CD4-positive, alpha-beta memory T cell (primary cell): Measurements from ENCODE around the gene DMRTB1. TPM values are rescaled to one million over a fixed set of nuclear protein-coding genes. Genes with fewer than 3 reads are reported as not detected.

Experiments used
- CTCF ChIA-PET: fragments of 350-600 bp; sonication (Branson Sonifier 250); formaldehyde crosslinking; loops from one replicate; lab custom pipeline; 2021; ENCODE audit warnings: inconsistent platforms; ENCODE audit not compliant: partially characterized antibody; lab: Charles Lee
- POLR2A ChIA-PET: fragments of 350-600 bp; sonication (Branson Sonifier 250); formaldehyde crosslinking; loops from one replicate; lab custom pipeline; 2021; ENCODE audit not compliant: partially characterized antibody; lab: Charles Lee
- DNase-seq, 5 donors: peaks; one replicate each; pipeline versions ENCODE4 v3.0.0 to v3.0.0-alpha.2; 2020 to 2022; ENCODE audit warnings: mixed read lengths in 1 of 5
- H3K27ac ChIP-seq: one replicate; pipeline ENCODE4 v1.7.0; 2013; ENCODE audit warnings: low read depth, low read length
- H3K27me3 ChIP-seq: 2 replicates; pipeline ENCODE4 v1.7.0; 2013; ENCODE audit warnings: mild to moderate bottlenecking, low read length, moderate library complexity; ENCODE audit not compliant: insufficient read depth
- H3K36me3 ChIP-seq: 2 replicates; pipeline ENCODE4 v1.7.0; 2013; ENCODE audit warnings: mild to moderate bottlenecking, low read length, moderate library complexity; ENCODE audit not compliant: insufficient read depth
- H3K4me1 ChIP-seq: 2 replicates; pipeline ENCODE4 v1.7.0; 2013; ENCODE audit warnings: mild to moderate bottlenecking, low read length, moderate library complexity; ENCODE audit not compliant: insufficient read depth
- H3K4me3 ChIP-seq, 2 donors: one replicate each; pipeline ENCODE4 v1.7.0; 2013; ENCODE audit warnings: low read length in 2 of 2, mild to moderate bottlenecking in 1 of 2
- H3K9me3 ChIP-seq, 2 donors: one replicate each; pipeline ENCODE4 v1.7.0; 2013; ENCODE audit warnings: low read length in 2 of 2, control low read depth in 1 of 2; ENCODE audit not compliant: control insufficient read depth in 1 of 2
- H3K27ac Mint-ChIP-seq, 7 donors: one replicate each; pipeline ENCODE4 v1.8.0; 2020 to 2021; ENCODE audit warnings: mixed read lengths in 7 of 7, mild to moderate bottlenecking in 6 of 7, inconsistent platforms in 3 of 7, moderate library complexity in 3 of 7
- H3K27me3 Mint-ChIP-seq, 2 donors: one replicate each; pipeline ENCODE4 v1.8.0; 2020 to 2021; ENCODE audit warnings: mixed read lengths in 2 of 2
- H3K36me3 Mint-ChIP-seq, 2 donors: one replicate each; pipeline ENCODE4 v1.8.0; 2020 to 2021; ENCODE audit warnings: mixed read lengths in 2 of 2, inconsistent platforms in 1 of 2, mild to moderate bottlenecking in 1 of 2
- H3K4me1 Mint-ChIP-seq, 4 donors: one replicate each; pipeline ENCODE4 v1.8.0; 2020 to 2021; ENCODE audit warnings: mixed read lengths in 4 of 4, mild to moderate bottlenecking in 1 of 4
- H3K4me3 Mint-ChIP-seq, 8 donors: one replicate each; pipeline ENCODE4 v1.8.0; 2020 to 2021; ENCODE audit warnings: mixed read lengths in 8 of 8, mild to moderate bottlenecking in 7 of 8, moderate library complexity in 6 of 8, inconsistent platforms in 3 of 8
- H3K9me3 Mint-ChIP-seq, 8 donors: one replicate each; pipeline ENCODE4 v1.8.0; 2020 to 2021; ENCODE audit warnings: mixed read lengths in 8 of 8, mild to moderate bottlenecking in 5 of 8, inconsistent platforms in 3 of 8, moderate library complexity in 1 of 8
- intact Hi-C: fragments of 100-400 bp; cut with micrococcal nuclease; formaldehyde crosslinking; loops from one replicate; pipeline ENCODE4 v1.15.1; 2023
- polyA plus RNA-seq, 2 donors: library from polyadenylated mRNA; unstranded; fragments of 300-500 nt; fragmentation: Illumina TruSeq; gene quantifications; one replicate each; pipeline ENCODE4 v1.2.3, GENCODE V29; 2021
- total RNA-seq, 2 experiments: library from RNA; stranded (reverse); gene quantifications; one replicate each; pipeline ENCODE4 v1.2.3, GENCODE V29; 2021

Gene DMRTB1
- total and polyA plus RNA-seq, 4 experiments from 2014 or later: not detected

- intact Hi-C loops: loop anchor here (1.0 to 5.0 kb wide), 2 partner anchors 197 to 208 kb away; no protein-coding TSS in a partner anchor
- Histone ChIP-seq H3K4me3 (no peak overlapping the region), H3K9me3 (no peaks in the 10 kb centered on the region), H3K27ac (no peak overlapping the region), H3K4me1 (no peaks in the 10 kb centered on the region), H3K27me3 (no peaks in the 10 kb centered on the region), H3K36me3 (no peaks in the 10 kb centered on the region)
- Mint-ChIP-seq H3K4me3 (peak overlapping the region in 1 of 8 donors; percentile 58), H3K4me1 (peaks cover 0 to 10% (median 5%) of the 10 kb centered on the region in 4 donors), H3K9me3 (no peaks in the 10 kb centered on the region), H3K27me3 (peaks cover 17 to 18% of the 10 kb centered on the region in 2 donors), H3K36me3 (no peaks in the 10 kb centered on the region), H3K27ac (no peak overlapping the region)
- ChIA-PET POLR2A (no interaction called here), CTCF (interaction anchor here (0.7 to 1.7 kb wide), 7 partner anchors 13 to 266 kb away, joined by 3 to 8 read pairs (median 3); no protein-coding TSS in a partner anchor)
- DNase-seq: peak in 4 of 5 donors; percentile 34 to 39 (median 38)
Observed at GRCh38 chr1:53485478-53486394, 26.5 kb downstream of the DMRTB1 start.

GRCh38 chr1:53486395-53487026 lies 27.3 kb downstream of the DMRTB1 start:
- intact Hi-C loops: loop anchor here (5.0 kb wide), 1 partner anchor 209 kb away; no protein-coding TSS in a partner anchor
- CTCF ChIA-PET: interaction anchor here (0.7 to 1.5 kb wide), 4 partner anchors 14 to 265 kb away, joined by 3 to 8 read pairs (median 3); no protein-coding TSS in a partner anchor

GRCh38 chr1:53490351-53490750 lies 31.2 kb downstream of the DMRTB1 start:
- CTCF ChIA-PET: interaction anchor here (1.1 kb wide), 1 partner anchor 24 kb away, joined by 4 read pairs; no protein-coding TSS in a partner anchor
- no peaks in the 10 kb centered on the region for H3K9me3 ChIP-seq
- no peak overlapping the region for H3K27ac Mint-ChIP-seq
- no peaks in the 10 kb centered on the region for H3K36me3 ChIP-seq
- H3K4me1 ChIP-seq: no peaks in the 10 kb centered on the region
- H3K4me1 Mint-ChIP-seq: peaks cover 0 to 4% (median 3%) of the 10 kb centered on the region in 4 donors
- no peak overlapping the region for H3K4me3 Mint-ChIP-seq
- POLR2A ChIA-PET: no interaction called here
- no peak overlapping the region for H3K4me3 ChIP-seq
- peaks cover 14 to 18% of the 10 kb centered on the region in 2 donors for H3K27me3 Mint-ChIP-seq
- intact Hi-C loops: no loop called here
- DNase-seq: no peak
- no peaks in the 10 kb centered on the region for H3K27me3 ChIP-seq
- H3K27ac ChIP-seq: no peak overlapping the region
- no peaks in the 10 kb centered on the region for H3K9me3 Mint-ChIP-seq
- H3K36me3 Mint-ChIP-seq: no peaks in the 10 kb centered on the region

More at GRCh38 chr1:53486395-53487026, 27.3 kb downstream of the DMRTB1 start:
- Mint-ChIP-seq H3K4me1 (peaks cover 0 to 10% (median 5%) of the 10 kb centered on the region in 4 donors), H3K4me3 (no peak overlapping the region), H3K27ac (no peak overlapping the region), H3K36me3 (no peaks in the 10 kb centered on the region), H3K27me3 (peaks cover 17 to 22% of the 10 kb centered on the region in 2 donors), H3K9me3 (no peaks in the 10 kb centered on the region)
- Histone ChIP-seq H3K27ac (no peak overlapping the region), H3K9me3 (no peaks in the 10 kb centered on the region), H3K36me3 (no peaks in the 10 kb centered on the region), H3K4me1 (no peaks in the 10 kb centered on the region), H3K4me3 (no peak overlapping the region), H3K27me3 (no peaks in the 10 kb centered on the region)
- POLR2A ChIA-PET: no interaction called here
- DNase-seq: no peak

- Histone ChIP-seq H3K27me3 (no peaks in the 10 kb centered on the region), H3K9me3 (no peaks in the 10 kb centered on the region), H3K27ac (no peak overlapping the region), H3K4me3 (no peak overlapping the region), H3K36me3 (no peaks in the 10 kb centered on the region), H3K4me1 (no peaks in the 10 kb centered on the region)
- no peaks in the 10 kb centered on the region for H3K4me1 Mint-ChIP-seq
- no peak overlapping the region for H3K27ac Mint-ChIP-seq
- peaks cover 1 to 4% of the 10 kb centered on the region in 2 donors for H3K27me3 Mint-ChIP-seq
- DNase-seq: no peak
- ChIA-PET POLR2A (no interaction called here), CTCF (interaction anchor here (0.9 kb wide), 1 partner anchor 258 kb away, joined by 4 read pairs; no protein-coding TSS in a partner anchor)
- H3K4me3 Mint-ChIP-seq: no peak overlapping the region
- no peaks in the 10 kb centered on the region for H3K36me3 Mint-ChIP-seq
- intact Hi-C loops: no loop called here
- H3K9me3 Mint-ChIP-seq: no peaks in the 10 kb centered on the region
Observed at GRCh38 chr1:53495633-53496345, 36.6 kb downstream of the DMRTB1 start.

GRCh38 chr1:53498555-53499131 lies 39.4 kb downstream of the DMRTB1 start:
- no peaks in the 10 kb centered on the region for H3K36me3 ChIP-seq
- H3K27me3 Mint-ChIP-seq: no peaks in the 10 kb centered on the region
- ChIA-PET CTCF (interaction anchor here (0.7 to 1.7 kb wide), 2 partner anchors 13 to 20 kb away, joined by 3 to 5 read pairs; no protein-coding TSS in a partner anchor), POLR2A (no interaction called here)
- intact Hi-C loops: no loop called here
- no peaks in the 10 kb centered on the region for H3K4me1 ChIP-seq
- no peaks in the 10 kb centered on the region for H3K9me3 ChIP-seq
- H3K27me3 ChIP-seq: no peaks in the 10 kb centered on the region
- no peak for DNase-seq
- H3K27ac Mint-ChIP-seq: no peak overlapping the region
- no peaks in the 10 kb centered on the region for H3K4me1 Mint-ChIP-seq
- H3K4me3 ChIP-seq: no peak overlapping the region
- H3K4me3 Mint-ChIP-seq: no peak overlapping the region
- H3K36me3 Mint-ChIP-seq: no peaks in the 10 kb centered on the region
- no peaks in the 10 kb centered on the region for H3K9me3 Mint-ChIP-seq
- no peak overlapping the region for H3K27ac ChIP-seq

GRCh38 chr1:53499257-53500203 lies 40.3 kb downstream of the DMRTB1 start:
- CTCF ChIA-PET: interaction anchor here (0.7 to 1.7 kb wide), 2 partner anchors 14 to 19 kb away, joined by 3 to 5 read pairs; no protein-coding TSS in a partner anchor
- DNase-seq: no peak
- Mint-ChIP-seq H3K27ac (no peak overlapping the region), H3K27me3 (peaks cover 0 to 1% of the 10 kb centered on the region in 2 donors), H3K4me1 (no peaks in the 10 kb centered on the region), H3K36me3 (no peaks in the 10 kb centered on the region), H3K9me3 (no peaks in the 10 kb centered on the region), H3K4me3 (no peak overlapping the region)
- Histone ChIP-seq H3K27ac (no peak overlapping the region), H3K4me3 (no peak overlapping the region), H3K4me1 (no peaks in the 10 kb centered on the region), H3K36me3 (no peaks in the 10 kb centered on the region), H3K27me3 (no peaks in the 10 kb centered on the region), H3K9me3 (no peaks in the 10 kb centered on the region)
- intact Hi-C loops: no loop called here
- POLR2A ChIA-PET: no interaction called here
